Body of pancreas (tissue), 4 donors: ENCODE data around the gene RGMA.

Experiments
- POLR2A ChIP-seq, 3 donors: fragments of 450-650 bp; IDR thresholded peaks; one replicate each; pipeline ENCODE4 v1.6.1; 2016; ENCODE audit warnings: antibody characterized with exemption in 3 of 3, mild to moderate bottlenecking in 2 of 3
- TF ChIP-seq, protein P1 (sequence below), 7 experiments: fragments of 450-650 bp in 4 of 7; fragments of 200-600 bp in 3 of 7; sonication (generic) in 3 of 7; IDR thresholded peaks; one replicate each; pipeline ENCODE4 v1.5.1; 2016 to 2019; ENCODE audit warnings: antibody characterized with exemption in 7 of 7

DNA sequence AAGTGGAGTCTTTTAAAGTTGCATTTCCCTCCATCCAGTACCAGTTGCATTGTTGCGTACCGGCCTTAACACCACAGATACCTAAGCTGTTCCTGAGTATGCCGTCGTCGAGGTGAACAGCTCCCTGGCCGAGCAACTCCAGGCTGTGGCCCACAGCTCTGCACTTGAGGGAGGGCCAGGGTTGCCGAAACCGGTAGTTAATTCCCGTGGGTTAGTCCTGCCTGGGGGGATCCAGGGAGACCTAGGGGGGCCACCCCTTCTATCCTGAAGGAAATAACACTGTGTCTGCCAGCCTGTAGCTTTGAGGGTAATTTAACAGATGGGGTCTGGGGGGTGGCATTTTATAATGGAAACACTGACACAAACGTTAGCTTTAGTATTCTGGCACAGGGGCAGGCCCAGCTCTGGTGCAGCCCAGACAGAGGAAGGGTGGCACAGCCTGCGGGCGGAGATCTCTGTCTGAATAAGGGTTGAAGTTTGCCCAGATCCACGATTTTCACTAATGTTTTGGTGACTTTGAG, 60.8 kb downstream of the RGMA start:
- TF ChIP-seq, protein P1, sequence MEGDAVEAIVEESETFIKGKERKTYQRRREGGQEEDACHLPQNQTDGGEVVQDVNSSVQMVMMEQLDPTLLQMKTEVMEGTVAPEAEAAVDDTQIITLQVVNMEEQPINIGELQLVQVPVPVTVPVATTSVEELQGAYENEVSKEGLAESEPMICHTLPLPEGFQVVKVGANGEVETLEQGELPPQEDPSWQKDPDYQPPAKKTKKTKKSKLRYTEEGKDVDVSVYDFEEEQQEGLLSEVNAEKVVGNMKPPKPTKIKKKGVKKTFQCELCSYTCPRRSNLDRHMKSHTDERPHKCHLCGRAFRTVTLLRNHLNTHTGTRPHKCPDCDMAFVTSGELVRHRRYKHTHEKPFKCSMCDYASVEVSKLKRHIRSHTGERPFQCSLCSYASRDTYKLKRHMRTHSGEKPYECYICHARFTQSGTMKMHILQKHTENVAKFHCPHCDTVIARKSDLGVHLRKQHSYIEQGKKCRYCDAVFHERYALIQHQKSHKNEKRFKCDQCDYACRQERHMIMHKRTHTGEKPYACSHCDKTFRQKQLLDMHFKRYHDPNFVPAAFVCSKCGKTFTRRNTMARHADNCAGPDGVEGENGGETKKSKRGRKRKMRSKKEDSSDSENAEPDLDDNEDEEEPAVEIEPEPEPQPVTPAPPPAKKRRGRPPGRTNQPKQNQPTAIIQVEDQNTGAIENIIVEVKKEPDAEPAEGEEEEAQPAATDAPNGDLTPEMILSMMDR (IDR thresholded peaks at IDR 0.05), result no peak
- TF ChIP-seq POLR2A (IDR thresholded peaks at IDR 0.05), result no peak
